ENCODE measurements around the gene DNAJC8.

DNA sequence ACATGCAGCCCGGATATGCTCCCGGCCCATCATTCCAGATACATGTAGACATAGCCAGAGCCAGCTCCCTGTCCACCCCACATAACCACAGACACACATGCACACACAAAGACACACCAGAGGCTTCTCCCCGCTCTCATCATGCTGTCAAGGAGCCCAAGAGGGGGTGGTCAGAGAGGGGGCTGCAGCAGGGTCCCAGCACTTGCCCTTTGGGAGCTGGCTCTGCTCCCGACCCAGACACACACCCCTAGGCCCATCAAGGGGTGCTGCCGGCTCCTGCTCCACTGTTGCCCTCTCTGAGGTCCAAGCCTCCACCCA, 58.9 kb downstream of the DNAJC8 start:
- TF ChIP-seq, protein P1, sequence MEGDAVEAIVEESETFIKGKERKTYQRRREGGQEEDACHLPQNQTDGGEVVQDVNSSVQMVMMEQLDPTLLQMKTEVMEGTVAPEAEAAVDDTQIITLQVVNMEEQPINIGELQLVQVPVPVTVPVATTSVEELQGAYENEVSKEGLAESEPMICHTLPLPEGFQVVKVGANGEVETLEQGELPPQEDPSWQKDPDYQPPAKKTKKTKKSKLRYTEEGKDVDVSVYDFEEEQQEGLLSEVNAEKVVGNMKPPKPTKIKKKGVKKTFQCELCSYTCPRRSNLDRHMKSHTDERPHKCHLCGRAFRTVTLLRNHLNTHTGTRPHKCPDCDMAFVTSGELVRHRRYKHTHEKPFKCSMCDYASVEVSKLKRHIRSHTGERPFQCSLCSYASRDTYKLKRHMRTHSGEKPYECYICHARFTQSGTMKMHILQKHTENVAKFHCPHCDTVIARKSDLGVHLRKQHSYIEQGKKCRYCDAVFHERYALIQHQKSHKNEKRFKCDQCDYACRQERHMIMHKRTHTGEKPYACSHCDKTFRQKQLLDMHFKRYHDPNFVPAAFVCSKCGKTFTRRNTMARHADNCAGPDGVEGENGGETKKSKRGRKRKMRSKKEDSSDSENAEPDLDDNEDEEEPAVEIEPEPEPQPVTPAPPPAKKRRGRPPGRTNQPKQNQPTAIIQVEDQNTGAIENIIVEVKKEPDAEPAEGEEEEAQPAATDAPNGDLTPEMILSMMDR (IDR thresholded peaks at IDR 0.05): no peak
- TF ChIP-seq POLR2A (IDR thresholded peaks at IDR 0.05): no peak
